Chondrocyte (in vitro differentiated cells): ENCODE measurements around the gene PACC1. TPM values are rescaled to one million over a fixed set of nuclear protein-coding genes. Genes with fewer than 3 reads are reported as not detected.

Source experiments
- DNase-seq: peaks from one replicate; pipeline ENCODE4 v3.0.0; 2021; ENCODE audit warnings: mixed read lengths, low spot score
- H3K27ac Mint-ChIP-seq: one replicate; pipeline ENCODE4 v1.8.0; 2021; ENCODE audit warnings: mild to moderate bottlenecking, moderate library complexity, mixed read lengths; ENCODE audit not compliant: unreplicated experiment
- H3K27me3 Mint-ChIP-seq: 2 replicates; pipeline ENCODE4 v1.8.0; 2021; ENCODE audit warnings: low read depth, mixed read lengths
- H3K36me3 Mint-ChIP-seq: 2 replicates; pipeline ENCODE4 v1.8.0; 2021; ENCODE audit warnings: low read depth, mixed read lengths
- H3K4me1 Mint-ChIP-seq: 2 replicates; pipeline ENCODE4 v1.8.0; 2021; ENCODE audit warnings: low read depth, mild to moderate bottlenecking, mixed read lengths
- H3K4me3 Mint-ChIP-seq: one replicate; pipeline ENCODE4 v1.8.0; 2021; ENCODE audit warnings: mild to moderate bottlenecking, moderate library complexity, mixed read lengths; ENCODE audit not compliant: unreplicated experiment
- H3K9me3 Mint-ChIP-seq: 2 replicates; pipeline ENCODE4 v1.8.0; 2021; ENCODE audit warnings: low read depth, mixed read lengths
- CTCF ChIP-seq: fragments of 200-600 bp; sonication (generic); IDR thresholded peaks from 2 replicates; pipeline ENCODE4 v1.5.0; 2021; ENCODE audit warnings: antibody characterized with exemption, mild to moderate bottlenecking, moderate library complexity
- total RNA-seq: library from RNA; stranded (reverse); gene quantifications from 3 replicates; pipeline ENCODE4 v1.2.1, GENCODE V29; 2021

PACC1 gene
- total RNA-seq, 1 donor from 2014 or later = 11.2 TPM

DNA sequence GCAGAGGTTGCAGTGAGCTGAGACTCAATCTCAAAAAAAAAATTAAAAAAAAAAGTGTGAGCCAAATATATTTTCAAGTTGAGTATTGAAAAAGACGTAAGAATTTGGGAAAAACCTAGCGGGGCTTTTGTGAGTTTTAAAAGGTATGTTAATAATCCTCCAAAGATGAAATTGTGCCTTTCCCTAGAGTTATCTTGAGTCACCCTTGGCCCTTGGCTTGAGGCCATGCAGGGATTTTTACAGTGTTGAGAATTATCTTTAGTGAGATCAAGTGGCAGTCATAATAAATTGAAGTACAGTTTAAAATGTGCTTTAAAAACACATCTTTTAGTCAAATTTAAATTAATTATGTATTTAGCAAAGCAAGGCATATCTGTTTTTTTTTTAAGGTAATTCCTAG, 96.8 kb downstream of the PACC1 start:
- Mint-ChIP-seq H3K4me3 (no peak overlapping the region), H3K9me3 (peaks cover 2% of the 10 kb centered on the region), H3K4me1 (peaks cover 20% of the 10 kb centered on the region), H3K27ac (no peak overlapping the region), H3K36me3 (peaks cover 2% of the 10 kb centered on the region), H3K27me3 (no peaks in the 10 kb centered on the region)
- DNase-seq = no peak
- no peak for TF ChIP-seq CTCF

DNA sequence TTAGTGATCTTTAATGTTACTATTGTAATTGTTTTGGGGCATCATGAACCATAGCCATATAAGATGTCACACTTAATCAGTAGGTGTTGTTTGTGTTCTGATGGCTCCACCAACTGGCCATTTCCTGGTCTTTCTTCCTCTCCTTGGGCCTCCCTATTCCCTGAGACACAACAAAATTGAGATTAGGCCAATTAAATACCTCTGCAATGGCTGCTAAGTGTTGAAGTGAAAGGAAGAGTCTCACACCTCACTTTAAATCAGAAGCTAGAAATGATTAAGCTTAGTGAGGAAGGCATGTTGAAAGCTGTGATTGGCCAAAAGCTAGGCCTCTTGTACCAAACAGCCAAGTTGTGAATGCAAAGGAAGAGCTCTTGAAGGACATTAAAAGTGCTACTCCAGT, 98.8 kb downstream of the PACC1 start:
- peaks cover 5% of the 10 kb centered on the region for H3K9me3 Mint-ChIP-seq
- H3K36me3 Mint-ChIP-seq = peaks cover 2% of the 10 kb centered on the region
- H3K27me3 Mint-ChIP-seq = no peaks in the 10 kb centered on the region
- peak; percentile 69 for TF ChIP-seq CTCF
- DNase-seq = no peak
- peaks cover 24% of the 10 kb centered on the region for H3K4me1 Mint-ChIP-seq
- H3K4me3 Mint-ChIP-seq = no peak overlapping the region
- peak overlapping the region; percentile 27 for H3K27ac Mint-ChIP-seq

DNA sequence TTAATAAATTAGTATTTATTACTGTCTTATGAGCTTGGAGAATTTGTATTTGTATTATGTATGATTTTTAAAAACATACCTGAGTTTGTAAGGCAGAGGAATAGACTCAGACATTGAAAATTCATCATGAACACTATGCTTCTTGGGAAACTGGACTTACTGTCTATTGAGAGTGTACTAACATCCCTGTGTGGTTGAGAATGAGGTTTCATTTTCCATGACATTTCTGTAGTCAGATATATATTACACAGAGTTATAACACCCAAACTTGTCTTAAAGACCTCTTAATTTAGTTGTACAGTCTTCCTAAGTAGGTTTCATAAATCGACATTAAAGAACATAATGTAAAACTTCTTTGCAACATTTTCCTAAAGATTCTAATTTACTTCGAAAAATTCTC, 99.5 kb downstream of the PACC1 start:
- Mint-ChIP-seq H3K27ac (no peak overlapping the region), H3K27me3 (no peaks in the 10 kb centered on the region), H3K4me1 (peaks cover 25% of the 10 kb centered on the region), H3K9me3 (peaks cover 5% of the 10 kb centered on the region), H3K4me3 (no peak overlapping the region), H3K36me3 (peaks cover 2% of the 10 kb centered on the region)
- no peak for TF ChIP-seq CTCF
- DNase-seq = no peak

Other genes with a start within 250 kb of the PACC1 start
- gene PPP2R5A, start 129.5 kb downstream of the PACC1 start, total RNA-seq = 12.2 to 16.9 TPM (median 16.8 TPM) in 3 replicates
- gene NENF, start 18.0 kb upstream of the PACC1 start, total RNA-seq = 48.6 to 55.0 TPM (median 50.1 TPM) in 3 replicates
- gene ATF3, start 193.9 kb upstream of the PACC1 start, total RNA-seq = 3.5 to 54.5 TPM (median 50.2 TPM) in 3 replicates